Astrocyte of the spinal cord (primary cell): Measurements from ENCODE around the gene MARK4.
"Not testable (repeated sequence)": the region's sequence is repeated elsewhere in the genome, so short reads cannot be mapped to it uniquely, and the experiment has no call there.

Experiments used
- DNase-seq: peaks from one replicate; pipeline ENCODE4 v3.0.0; 2011; ENCODE audit warnings: low read depth, low spot score
- H3K4me3 ChIP-seq: 2 replicates; pipeline ENCODE4 v1.5.1; 2011; ENCODE audit warnings: low read depth, mild to moderate bottlenecking, low read length, moderate library complexity
- CTCF ChIP-seq: IDR thresholded peaks from 2 replicates; pipeline ENCODE4 v1.5.1; 2012; ENCODE audit warnings: low read depth, mild to moderate bottlenecking, low read length, inconsistent platforms
- in situ Hi-C: cut with HindIII; loops from 2 replicates; pipeline ENCODE4 v1.10.0; 2017; ENCODE audit warnings: low sequenced_read_pairs

The MARK4 gene

GRCh38 chr19:45222724-45223123, 28.3 kb upstream of the MARK4 start:
- no peak for DNase-seq
- H3K4me3 ChIP-seq, result no peak overlapping the region
- no peak for TF ChIP-seq CTCF
- in situ Hi-C loops, result no loop called here

- in situ Hi-C loops, result no loop called here
- H3K4me3 ChIP-seq, result no peak overlapping the region
- no peak for TF ChIP-seq CTCF
- no peak for DNase-seq
Measured at GRCh38 chr19:45223879-45224278, 27.2 kb upstream of the MARK4 start.

- in situ Hi-C loops, result no loop called here
- no peak for TF ChIP-seq CTCF
- H3K4me3 ChIP-seq, result no peak overlapping the region
- no peak for DNase-seq
Measured at GRCh38 chr19:45224645-45225044, 26.4 kb upstream of the MARK4 start.

GRCh38 chr19:45229056-45229455, 22.0 kb upstream of the MARK4 start:
- DNase-seq, in situ Hi-C loops, H3K4me3 ChIP-seq: not testable (repeated sequence)

- in situ Hi-C loops, result no loop called here
- DNase-seq, result no peak
- no peak for TF ChIP-seq CTCF
- no peak overlapping the region for H3K4me3 ChIP-seq
Measured at GRCh38 chr19:45231891-45232290, 19.2 kb upstream of the MARK4 start.

GRCh38 chr19:45234089-45234869, 16.8 kb upstream of the MARK4 start:
- no peak for TF ChIP-seq CTCF
- no peak for DNase-seq
- in situ Hi-C loops, result no loop called here
- no peak overlapping the region for H3K4me3 ChIP-seq

- no peak for DNase-seq
- no peak for TF ChIP-seq CTCF
- in situ Hi-C loops, result no loop called here
- H3K4me3 ChIP-seq, result no peak overlapping the region
Measured at GRCh38 chr19:45235485-45235884, 15.6 kb upstream of the MARK4 start.
